C1 segment of cervical spinal cord (tissue), 14 donors: ENCODE results near the gene PCDH9.

Experiments
- DNase-seq, 14 donors: peaks; one replicate each; lab custom pipeline; 2025; lab: John Stamatoyannopoulos, UW

Gene PCDH9

DNA sequence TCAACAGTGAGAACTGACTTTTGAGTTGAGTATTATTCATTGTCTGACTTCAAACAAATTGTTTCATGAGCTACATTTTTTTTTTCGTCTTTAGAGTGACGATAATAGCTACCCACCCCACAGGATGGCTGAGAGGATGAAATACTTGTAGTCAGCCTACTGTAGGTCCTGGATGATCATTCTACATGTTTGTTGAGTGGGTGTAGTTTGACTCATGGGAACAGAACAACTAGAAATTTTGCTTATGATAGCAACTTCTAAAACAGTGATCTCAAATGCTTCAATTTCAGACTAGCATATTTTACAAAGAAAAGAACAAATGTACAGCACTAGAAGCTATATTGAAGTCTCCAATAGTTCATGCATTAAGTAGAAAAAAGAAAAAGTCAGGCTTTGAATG is 651.8 kb downstream of the PCDH9 start:
- no peak for DNase-seq

DNA sequence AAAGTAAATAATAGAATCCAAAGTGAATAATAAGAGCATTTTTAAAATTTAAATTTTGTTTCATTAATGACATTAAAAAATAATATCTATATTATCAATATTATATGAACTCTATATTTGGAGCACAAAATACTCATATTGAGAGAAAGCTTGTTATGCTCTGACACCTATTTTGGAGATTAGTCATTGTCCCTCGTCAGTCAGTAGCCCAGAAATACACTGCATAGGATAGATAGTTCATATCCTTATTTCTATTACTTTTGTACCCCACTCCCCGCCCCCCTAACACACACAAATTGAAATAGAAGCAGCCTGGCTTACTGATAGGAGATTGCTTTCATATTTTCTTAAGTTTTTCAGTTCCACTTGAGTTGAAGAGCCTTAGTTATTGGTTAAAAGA is 652.8 kb downstream of the PCDH9 start:
- DNase-seq = no peak

DNA sequence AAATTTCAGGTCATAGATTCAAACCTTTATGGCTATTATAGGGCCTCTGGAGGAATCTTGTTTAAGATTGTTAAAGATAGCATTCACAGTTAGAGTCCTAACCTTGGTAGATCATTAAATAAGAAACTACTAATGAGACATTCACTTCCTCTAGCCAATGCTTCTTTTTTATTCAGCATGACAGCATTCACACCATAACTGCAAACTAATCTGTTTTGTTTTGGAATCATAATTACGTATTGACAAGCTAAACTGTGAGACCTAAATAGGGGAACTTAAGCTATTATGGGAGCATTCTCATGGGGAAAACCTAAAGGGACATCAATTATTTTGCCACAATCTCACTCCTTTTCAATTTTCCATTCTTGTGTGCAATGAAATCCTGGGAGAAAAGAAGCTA is 653.8 kb downstream of the PCDH9 start:
- no peak for DNase-seq

DNA sequence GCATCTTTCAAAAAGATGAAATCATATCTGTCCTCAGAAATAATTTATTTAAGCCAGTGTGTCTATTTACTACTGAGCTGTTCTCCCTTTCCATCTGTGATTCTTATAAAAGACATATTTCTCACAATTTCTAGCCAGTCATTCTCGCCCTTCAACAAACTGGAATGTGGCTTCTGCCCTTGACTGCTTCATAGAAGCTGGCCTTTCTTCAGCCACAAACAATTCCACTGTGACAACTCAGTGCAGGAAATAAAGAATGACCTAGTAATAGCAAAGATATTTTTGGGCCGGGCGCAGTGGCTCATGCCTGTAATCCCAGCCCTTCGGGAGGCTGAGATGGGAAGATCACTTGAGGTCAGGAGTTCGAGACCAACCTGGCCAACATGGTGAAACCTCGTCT is 655.5 kb downstream of the PCDH9 start:
- DNase-seq = no peak

DNA sequence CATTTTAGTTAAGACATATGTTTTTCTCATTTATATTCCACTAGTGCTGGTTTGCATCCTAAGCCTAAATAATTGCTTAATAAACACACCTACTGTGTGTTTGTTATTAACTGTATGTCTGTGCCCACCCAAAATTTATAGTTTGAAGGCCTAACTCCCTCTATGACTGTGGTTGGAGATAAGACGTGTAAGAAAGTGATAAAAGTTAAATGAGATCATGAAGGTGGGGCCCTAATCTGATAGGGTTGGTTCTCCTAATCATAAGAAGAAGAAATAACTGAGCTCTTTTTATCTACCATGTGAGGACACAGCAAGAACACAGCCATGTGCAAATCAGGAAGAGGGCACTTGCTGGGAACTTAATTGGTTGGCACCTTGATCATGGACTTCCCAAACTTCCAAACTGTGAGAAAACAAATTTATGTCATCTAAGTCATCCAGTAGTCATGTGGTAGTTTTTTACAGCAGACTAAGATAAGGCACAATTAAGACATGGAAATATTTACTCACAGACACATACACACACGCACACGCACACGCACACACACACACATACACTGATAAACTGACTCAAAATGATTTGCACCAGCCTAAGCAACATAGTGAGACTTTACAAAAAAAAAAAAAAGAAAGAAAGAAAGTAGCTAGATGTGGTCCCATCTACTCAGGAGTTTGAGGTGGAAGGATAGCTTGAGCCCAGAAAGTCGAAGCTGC is 662.1 kb downstream of the PCDH9 start:
- DNase-seq = no peak

DNA sequence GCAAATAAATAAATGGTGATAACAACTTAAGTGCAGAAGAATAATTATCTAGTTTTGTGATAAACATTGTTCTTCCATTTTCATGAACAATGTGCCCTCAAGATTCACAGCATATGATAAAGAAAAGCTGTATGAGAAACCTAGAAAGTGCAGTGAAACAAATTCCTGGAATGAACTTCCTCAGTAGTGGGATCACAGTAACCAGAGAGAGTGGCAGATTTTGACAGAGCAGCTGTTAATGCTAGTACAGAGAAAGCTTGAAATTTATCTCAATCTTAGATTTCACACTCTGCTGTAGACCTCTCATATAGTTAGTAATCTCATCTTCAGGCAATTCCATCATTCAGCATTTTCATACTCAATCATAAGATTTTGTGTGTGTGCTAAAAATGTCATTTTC is 664.9 kb downstream of the PCDH9 start:
- no peak for DNase-seq

DNA sequence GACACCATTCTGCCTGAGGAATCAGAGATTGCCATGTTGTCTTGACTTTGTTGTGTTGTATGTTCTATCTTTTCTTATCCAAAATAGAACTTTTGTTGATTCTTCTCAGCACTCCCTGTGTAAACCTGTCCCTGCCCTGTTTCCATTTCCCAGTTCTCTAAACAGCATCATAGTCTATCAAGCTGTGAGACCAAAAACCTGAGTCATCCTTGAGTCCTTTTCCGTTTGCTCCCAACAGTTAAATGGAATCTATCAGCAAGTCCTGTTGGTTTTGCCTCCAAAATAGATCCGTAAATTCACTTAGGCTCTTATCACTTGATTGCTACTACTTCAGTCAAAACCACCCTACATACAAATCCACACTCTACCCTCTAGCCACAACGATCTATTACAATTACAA is 667.1 kb downstream of the PCDH9 start:
- DNase-seq = no peak

DNA sequence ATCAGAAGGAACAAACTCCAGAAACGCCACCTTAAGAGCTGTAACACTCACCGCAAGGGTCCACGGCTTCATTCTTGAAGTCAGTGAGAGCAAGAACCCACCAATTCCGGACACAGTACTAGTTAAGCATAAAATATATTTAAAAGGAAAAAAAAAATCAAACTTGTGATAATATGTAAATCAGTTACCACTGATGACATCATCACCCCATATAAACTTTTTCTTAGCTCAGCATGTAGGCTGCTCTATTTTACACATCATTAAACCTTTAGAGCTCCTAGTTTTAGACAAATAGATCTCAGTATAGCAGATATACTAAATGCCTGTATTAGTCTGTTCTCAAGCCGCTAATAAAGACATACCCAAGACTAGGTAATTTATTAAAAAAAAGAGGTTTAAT is 668.1 kb downstream of the PCDH9 start:
- DNase-seq = no peak

DNA sequence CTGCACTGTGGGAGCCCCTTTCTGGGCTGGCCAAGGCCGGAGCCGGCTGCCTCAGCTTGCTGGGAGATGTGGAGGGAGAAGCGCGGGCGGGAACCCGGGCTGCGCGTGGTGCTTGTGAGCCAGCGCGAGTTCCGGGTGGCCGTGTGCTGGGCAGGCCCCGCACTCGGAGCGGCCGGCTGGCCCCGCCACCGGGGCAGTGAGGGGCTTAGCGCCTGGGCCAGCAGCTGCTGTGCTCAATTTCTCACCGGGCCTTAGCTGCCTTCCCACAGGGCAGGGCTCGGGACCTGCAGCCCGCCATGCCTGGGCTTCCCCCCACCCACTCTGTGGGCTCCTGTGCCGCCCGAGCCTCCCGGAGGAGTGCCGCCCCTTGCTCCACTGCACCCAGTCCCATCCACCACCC is 669.1 kb downstream of the PCDH9 start:
- no peak for DNase-seq

DNA sequence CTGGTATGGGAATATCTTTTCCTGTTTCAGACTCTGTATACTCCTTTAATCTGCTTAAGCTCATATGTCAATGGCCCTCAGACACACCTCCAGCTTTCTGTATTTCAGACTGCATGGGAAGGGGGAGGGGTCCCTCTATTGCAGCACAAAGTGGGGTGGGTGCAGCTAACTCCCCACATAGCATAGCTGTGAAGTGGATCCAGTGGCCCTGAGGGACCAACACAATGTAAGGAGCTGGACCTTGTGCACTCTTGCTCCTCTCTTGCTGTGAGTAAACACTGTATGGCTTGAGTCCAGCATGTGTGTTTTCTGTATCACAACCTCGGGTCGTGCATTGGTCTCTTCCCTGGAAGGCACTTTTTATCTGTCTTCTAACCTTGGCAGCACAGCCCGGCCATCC is 669.9 kb downstream of the PCDH9 start:
- no peak for DNase-seq

DNA sequence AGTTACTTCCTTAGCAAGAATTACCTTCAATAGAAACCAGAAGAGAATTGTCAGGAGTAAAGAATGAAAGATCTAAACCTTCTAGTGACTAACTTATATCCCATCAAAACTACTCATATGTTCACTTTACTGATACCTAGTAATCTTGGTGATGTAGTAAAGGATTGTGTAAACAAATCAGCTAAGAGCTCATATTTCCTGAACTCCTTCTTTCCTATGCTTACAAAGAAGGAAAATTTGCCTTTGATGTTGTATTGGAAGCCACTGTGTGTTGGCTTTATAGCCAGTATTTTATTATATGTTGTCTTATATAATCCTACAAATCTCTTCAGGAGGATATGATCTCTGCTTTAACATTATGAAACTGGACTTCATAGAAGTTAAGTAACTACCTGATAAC is 671.0 kb downstream of the PCDH9 start:
- DNase-seq = no peak

DNA sequence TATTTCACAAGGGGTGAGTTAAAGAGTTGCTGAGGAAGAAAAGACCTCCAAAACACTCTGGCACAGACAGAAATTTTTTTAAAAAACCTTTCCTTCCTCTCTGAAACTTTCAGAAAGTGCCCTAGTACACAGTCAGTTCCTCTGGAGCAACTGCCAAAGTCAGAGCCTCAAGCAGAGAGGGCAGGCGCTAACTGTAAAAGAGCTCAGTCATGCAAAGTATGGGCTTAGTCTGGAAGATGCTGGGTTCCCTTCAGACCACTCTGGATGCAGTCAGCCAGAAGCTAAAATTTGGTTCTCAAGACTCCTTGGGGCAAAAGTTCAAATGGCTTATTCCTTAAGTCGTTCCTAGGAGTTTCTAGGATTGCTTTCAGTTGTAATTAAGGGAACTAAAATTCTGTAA is 671.6 kb downstream of the PCDH9 start:
- no peak for DNase-seq

DNA sequence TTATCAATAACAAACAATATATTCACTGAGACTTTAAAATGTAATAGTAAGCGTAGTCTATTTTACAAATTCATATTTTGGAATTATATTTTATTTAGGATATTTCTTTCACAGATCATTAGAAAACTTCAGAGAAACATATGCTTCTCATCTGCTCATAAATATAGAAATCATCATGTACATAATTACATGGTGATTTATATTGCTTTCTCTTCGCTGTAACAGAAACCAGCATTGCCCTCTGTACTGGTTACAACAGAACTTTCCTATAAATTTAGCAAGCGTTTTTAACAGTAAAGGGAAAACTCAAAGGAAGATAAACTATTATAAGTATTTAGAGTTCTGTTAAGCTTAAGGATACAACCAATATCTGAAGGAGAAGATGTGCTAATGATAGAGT is 672.8 kb downstream of the PCDH9 start:
- no peak for DNase-seq

DNA sequence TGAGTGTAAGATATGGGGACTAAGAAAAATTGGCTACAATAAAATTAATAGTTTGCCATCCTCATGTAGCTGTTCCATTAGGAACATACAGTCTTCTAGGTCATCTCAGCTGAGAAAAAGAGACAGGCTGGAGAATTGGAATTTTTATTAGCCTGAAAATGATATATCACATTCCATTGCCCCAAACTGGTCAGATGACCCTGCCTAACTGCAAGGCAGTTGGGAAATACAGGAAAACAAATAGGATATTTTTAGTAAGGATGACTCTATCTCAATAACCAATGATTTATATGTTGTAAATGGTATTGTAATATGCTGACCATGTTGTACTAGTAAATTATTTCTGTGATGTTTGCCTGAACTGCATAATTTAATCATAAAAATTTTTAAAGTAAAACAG is 673.8 kb downstream of the PCDH9 start:
- DNase-seq = no peak

DNA sequence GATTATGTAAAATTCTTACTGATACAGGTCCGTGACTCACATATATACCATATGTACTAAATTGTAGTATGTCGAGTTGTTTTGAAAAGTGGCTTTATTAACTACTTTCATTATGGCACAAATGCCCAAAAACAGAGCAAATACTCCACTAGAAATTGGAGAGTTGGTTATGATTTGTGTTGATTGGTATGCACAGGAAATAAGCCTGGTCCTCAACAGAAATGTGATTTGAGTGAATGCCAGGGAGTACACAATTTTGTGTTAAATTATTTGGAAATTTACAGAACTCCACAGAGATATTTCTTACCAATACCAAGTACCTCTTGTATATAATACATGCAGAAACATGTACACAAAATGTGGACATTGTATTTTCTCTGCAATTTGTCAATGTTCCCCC is 676.7 kb downstream of the PCDH9 start:
- no peak for DNase-seq

DNA sequence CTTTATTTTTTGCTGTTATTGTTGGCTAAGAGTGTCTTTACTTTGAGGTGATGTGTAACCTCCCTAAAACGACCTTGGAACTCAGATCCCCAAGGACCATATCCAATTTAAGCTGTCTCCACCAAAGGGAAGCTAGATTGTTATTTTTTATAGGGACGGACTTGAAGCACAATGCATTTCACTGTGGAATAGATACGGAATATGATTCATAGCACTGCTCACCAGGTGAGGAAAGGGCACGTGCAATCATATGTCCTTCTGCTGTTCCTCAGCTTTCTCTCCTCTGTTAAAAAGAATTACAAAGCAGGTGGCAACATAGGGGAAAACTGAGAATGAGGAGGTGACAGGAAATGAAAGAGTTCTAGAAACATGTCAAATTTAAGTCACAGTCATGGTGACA is 679.0 kb downstream of the PCDH9 start:
- no peak for DNase-seq

DNA sequence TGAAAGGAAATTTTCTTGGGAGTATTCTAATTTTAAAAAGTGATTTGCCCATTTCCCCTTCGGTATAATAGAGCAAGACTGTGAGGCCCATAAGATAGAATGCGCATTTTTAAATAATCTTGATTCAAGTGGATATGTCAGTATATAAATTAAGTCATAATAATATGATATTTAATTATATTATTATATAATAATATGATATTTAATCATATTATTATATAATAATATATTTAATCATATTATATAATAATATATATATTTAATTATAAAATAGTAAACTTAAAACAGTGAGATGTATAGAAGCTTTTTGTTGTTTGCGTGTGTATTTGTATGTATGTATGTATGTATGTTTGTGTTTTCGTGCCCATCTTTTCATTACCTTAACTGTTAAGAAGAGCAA is 682.5 kb downstream of the PCDH9 start:
- no peak for DNase-seq

DNA sequence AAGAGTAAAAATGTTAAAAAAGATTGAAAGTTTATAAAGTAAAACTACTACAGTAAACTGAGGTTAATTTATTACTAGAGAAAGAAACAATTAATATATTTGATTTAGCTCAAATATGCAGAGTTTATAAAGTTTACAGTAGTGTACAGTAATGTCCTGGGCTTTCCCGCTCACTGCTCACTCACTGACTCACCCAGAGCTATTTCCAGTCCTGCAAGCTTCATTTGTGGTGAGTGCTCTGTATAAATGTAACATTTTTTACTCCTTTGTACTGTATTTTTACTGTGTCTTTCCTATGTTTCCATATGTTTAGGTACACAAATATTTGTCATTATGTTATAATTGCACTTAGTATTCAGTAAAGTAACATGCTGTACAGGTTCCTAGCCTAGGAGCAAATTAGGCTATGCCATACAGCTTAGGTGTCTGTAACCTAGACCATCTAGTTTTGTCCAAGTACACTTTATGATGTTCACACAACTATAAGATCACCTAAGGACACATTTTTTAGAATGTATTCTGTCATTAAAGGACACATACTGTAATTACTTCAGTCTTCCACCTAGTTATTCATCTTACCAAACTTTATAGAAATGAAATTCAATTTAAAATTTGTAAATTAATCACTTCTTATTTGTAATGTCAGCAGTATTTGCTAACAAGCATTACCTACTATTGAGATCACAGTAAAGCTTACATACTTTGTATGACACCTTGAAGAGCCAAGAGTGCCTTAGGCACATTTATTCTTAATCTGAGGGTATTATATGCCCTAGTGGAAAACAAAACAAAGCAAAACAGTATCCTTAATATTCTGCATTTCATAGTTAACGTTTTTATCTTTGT is 683.4 kb downstream of the PCDH9 start:
- DNase-seq = no peak

DNA sequence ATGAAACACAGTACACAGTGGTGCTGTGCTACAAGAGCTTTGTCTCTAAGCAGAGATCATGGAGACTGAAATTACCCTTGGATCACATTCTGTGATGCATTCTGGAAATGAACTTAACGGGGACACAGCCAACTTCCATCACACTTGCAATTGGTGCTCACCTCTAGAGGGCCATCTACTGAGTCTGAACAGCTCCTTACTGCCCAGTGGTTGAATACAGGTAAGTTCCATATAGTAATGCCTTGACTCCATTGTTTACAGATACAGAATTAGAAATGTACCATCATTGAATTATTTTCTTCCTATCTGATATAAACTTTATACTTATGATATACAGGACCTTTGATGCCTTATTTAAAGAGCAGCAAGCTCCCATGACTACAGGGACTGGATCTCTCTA is 686.4 kb downstream of the PCDH9 start:
- no peak for DNase-seq

DNA sequence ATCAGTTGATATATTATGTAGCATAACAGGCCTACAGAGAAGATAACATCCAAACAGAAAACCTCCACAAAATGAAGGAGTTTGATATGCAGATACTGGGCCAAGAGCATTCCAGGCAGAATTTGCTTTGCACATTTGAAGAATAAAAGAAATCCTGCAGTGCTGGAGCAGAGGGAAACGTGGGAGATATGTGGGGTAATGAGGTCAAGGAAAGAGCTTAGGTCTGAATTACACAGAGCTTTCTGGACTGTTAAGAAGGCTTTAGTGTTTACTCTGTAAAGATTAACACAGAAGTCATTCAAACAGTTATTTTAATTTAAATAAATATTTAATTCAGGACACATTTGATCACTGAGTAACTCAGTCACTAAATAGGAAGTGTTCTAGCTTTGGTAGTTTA is 692.7 kb downstream of the PCDH9 start:
- no peak for DNase-seq

DNA sequence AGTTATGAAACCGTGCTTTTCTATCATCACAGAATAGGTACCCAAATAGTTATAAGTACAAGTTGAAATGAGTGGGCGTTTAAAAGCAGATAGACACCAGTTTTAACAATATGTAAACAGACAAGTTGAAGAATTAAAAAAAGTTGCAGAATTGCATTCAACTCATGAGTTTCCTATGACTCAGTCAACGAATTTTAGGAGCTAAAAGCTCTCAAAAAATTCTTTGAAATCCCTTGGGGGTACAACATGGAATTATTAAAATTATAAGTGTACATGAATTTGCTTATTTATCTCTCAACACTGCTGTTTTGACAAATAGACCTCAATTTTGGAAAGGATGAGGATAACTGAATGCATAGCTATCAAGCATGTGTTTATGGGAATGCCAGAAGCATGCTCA is 693.4 kb downstream of the PCDH9 start:
- DNase-seq = no peak

DNA sequence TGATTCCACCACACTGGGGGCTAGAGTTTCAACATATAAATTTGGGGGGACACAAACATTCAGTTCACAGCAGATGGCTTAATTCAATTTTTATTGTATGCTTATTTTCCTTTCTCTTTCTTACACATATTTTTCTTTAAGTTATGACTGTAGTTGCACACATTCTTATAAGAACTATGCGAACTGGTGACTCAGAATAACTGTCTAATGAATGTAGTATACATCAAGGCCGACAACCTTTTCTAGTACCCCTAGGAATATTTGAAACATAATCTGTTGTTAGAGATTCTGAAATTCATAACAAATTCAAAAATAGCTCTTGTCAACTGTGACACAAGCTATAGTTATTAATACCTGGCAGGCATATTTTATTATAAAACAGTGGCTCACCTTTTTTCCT is 695.6 kb downstream of the PCDH9 start:
- no peak for DNase-seq

DNA sequence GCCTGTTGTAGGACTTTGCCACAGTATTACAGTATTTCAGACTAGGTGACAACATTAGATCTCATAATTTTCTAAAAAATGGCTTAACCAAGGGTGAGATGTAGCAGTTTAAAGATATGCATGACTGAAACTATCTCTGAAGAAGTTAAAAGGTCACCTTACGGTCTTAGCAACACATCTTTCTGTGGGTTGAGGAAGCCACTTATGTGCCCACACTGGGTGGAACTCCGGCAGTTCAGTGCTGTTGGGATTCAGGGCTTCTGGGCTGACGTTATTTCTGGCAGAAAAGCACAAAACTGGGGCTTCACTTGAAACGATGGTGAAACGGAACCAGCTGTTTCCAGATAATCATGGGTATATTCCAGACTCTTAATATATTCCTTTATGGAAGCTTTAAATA is 697.3 kb downstream of the PCDH9 start:
- no peak for DNase-seq
